HG03045 (cell line): ENCODE data around the gene ADAM22.

Source experiments
- ATAC-seq: cut with Tn5 transposase; IDR thresholded peaks from one replicate; pipeline ENCODE4 v1.9.1; 2021; ENCODE audit warnings: mild to moderate bottlenecking, moderate library complexity; ENCODE audit not compliant: unreplicated experiment

Gene ADAM22

DNA sequence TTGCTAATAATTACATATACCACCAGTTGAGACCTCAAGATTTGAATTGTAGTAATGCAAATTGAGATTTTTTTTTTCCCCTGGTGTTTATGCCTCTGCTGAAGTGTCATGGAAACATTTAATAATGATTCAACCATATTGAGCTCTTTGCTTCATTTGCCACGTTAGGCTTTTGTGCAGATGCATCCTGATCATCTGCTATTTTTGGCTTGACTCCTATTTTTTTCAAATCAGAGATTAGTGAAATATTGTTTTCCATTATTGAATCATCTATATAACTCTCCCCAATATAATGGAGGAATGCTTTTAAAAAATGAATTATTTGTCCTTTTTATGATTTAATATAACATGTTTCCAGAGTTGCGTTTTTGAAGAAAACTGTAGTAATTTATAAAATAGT is 170.7 kb downstream of the ADAM22 start:
- ATAC-seq: no peak

DNA sequence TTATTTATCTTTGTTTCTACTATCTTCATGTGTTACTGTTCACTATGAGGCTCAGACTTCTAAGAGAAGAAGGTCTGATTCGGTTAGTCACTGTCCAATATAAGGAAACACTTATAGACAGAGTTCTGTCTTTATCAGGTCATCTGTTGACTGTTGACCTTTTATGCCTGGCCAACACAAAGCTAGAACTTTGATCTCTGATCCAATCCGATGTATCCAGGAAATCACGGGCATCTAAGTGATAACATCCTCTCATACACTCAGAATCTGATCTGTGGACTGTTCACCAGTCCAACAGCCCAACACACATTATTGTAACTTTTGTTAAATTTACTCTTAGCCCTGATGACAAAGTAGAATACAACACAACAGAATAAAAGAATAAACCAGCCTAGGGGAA is 171.2 kb downstream of the ADAM22 start:
- no peak for ATAC-seq

DNA sequence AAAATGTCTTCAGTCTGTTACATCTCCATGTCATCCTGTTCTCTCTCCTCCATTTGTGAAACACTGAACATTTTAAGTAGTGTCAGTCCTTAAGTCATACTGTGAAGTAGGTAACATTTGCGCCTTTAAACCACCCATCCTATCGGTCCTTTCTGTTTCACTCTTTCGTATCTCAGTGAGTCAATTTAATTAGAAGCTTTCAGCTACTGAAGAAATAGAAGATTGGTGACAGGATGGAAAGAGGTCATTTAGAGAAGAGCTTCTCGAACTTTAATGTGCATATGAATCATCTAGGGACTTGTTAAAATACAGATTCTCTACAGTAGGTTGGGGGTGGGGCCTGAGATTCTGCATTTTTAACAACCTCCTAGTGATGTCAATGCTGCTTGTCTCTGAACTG is 172.4 kb downstream of the ADAM22 start:
- ATAC-seq: no peak

DNA sequence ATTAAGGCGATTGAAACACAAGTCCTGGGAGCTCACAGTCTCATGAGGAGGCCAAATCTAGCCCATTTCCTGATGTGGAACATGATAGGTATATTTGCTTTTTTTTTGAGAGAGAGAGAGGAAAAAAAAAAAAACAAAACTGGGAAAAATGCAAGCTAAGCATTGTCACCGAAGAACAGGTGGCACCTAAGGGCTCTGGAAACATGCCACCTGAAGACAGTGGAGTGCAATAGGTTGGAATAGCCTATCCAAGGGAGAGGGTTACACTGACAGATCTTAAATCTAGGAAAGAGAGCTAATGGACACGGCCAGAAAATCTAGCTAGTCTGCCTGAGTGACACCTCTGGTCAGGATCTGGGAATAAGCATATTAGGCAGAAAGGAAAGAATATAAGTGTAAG is 175.6 kb downstream of the ADAM22 start:
- no peak for ATAC-seq

DNA sequence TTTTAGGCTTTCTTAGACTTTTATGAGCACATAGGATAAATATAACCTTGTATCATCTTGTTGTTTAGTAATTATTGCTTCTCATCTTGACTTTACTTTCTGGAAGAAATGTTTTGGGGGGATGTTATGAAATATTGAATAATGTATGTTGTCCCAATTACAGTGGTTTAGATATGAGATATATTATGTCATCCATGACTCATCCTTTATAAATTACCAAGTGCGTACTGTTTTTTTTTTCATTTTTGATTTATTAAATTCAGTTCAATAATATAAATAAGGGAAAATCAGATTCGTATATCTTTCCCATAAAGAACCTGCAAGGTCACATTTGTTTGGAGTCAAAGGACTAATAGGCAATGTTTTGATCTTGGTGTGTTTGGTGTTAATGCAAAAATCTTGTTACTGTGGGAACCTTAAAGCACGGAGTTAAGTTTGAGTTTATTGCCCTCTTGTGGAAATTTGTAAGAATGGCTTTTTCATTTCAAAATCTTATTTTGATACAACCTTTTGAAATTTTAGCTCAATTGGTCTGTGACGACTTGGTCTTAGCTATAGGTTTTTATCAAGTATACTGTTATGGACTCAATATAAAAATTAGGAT is 177.2 kb downstream of the ADAM22 start:
- no peak for ATAC-seq

DNA sequence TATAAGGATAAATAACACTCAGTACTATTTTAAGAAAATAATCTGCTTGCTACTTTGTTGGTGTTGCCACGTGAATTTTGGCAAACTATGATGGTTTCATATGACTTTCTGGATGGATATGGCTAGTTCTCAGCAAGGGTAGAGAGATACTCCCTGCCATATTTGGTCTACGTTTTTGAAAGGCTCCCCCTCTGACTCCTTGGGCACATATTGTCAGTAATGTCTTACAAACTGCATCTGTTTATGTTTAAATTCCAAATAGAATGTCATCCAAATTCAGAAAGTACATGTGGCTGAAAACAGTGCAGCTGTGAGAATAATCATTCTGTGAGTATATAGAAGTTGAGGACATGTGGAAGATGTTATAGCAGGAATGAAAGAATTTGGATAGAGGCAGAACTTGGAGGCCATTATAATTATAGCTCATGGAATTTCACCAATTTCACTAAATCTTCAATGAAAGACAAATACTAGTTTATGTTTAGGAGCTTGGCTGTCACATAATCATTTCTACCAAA is 178.0 kb downstream of the ADAM22 start:
- no peak for ATAC-seq

DNA sequence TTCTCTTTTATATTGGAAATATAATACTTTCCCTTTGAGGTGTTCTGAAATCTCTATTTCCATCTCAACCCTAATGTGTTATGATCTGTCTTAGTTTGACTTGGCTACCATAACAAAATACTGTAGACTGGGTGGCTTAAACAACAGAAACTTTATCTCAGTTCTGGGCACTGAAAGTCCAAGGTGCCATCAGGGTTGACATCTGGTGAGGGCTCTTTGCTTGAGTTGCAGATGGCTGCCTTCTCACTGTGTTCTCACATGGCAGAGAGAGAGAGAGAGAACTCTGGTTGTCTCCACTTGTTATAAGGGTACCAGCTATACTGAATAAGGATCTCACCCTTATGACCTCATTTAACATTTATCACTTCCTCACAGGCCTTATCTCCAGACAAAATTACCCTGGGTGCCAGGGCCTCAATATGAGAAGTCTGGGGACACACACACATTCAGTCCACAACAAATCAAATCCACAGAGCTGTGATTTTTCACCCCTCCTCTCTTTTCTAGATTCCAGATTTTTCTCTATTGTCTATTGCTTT is 181.3 kb downstream of the ADAM22 start:
- ATAC-seq: no peak

DNA sequence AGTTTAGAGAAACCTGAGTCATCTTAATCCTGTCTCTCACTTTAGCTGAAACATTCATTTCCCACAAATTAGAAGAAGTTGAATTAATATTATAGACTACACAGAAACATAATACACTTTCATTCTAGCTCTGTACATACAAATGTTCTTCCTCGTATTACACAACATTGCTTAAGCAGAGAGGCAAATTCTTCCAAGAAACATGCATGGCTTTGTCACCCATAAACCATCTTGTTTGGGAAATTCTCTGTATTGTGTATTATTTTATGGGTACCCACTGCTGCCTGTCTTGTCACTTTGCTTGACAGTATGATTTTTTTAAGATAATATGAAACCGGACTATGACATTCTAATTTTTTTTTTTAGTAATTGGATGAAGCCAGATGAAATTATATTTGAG is 181.8 kb downstream of the ADAM22 start:
- no peak for ATAC-seq

DNA sequence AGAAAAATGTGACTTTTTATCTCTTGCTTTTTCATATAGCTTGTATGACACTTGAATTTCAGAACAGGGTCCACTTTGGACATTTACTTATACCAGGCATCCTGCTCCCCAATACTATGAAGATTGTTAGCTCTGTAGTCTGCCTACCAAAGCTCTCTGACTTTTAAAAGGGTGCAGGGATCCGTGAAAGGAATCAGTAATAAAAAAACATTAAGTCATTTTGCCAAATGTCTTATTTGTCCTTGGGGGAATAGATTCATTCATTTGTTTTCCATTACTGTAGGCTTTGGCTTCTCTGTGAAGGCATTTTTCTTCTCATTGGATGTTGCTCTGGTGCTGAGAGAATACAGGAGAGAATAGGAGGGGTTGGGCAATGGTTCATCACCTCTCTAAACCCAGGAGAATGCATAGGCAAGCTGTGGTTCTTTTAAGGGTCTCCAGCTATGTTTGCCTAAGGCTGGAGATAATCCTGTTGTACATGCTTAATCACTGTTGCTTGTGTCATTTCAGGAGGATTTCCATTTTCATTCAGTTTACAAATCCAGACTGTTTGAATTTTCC is 182.3 kb downstream of the ADAM22 start:
- ATAC-seq: no peak

DNA sequence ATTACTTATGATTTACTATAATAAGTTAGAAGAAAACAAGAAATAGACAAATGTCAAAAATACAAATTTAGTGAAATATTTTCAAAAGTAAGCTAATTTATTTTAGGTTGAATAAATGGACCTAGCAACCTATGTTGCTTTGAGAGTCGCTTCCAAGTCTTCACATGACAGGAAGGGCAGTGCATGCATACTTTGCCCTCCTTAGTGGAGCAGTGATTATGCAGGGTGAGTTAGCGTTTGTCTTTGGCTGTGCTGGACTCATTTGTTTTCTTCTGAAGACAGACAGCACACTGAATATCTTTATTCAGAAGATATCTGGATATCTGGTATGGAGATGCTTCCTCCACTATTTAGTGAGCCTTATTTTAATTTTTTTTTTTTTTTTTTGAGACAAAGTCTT is 183.3 kb downstream of the ADAM22 start:
- ATAC-seq: no peak

DNA sequence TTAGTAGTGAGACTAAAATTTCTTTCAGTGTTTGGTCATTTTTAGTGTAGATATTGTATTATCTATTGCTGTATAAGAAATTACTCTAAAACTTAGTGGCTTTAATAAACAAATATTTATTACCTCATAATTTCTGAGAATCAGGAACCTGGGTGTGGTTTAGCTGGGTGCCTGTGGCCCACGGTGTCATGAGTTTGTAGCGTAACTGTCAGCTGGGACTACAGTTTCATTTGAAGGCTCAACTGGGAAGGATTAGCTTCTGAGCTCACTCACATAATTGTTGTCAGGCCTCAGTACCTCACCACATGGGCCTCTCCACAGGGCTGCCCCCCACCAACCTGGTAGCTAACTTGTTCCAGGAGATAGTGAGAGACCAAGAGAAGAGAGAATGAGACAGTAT is 187.3 kb downstream of the ADAM22 start:
- no peak for ATAC-seq

DNA sequence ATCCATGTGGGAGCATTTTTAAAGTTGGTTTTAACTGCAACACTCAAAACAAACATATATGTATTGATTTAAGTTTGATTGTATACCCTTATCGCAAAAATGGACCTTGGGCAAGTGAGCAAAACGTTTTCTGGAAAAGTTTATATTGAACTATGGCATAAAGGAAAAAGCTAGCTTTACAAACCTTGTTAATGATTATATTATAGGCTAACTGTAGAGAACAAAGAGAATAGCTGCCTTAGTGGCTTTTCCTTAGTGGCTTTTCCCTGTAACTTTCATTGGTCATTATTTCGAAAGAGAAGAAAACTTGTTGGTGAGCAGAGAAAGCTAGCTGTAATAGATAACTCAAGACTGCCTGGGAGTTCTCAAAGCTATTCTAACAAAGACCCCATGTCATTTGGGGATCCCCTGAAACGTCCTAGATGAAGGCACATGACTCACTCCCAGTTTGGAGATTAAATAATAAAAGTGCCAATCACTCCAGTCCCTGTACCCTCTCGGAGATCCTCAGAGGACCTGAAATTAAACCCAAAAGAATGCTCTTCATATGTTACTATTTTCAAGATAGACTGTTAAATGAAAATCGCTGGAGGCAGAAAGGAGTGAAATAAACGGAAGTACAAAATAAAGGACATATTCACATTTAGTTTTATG is 193.7 kb downstream of the ADAM22 start:
- no peak for ATAC-seq

DNA sequence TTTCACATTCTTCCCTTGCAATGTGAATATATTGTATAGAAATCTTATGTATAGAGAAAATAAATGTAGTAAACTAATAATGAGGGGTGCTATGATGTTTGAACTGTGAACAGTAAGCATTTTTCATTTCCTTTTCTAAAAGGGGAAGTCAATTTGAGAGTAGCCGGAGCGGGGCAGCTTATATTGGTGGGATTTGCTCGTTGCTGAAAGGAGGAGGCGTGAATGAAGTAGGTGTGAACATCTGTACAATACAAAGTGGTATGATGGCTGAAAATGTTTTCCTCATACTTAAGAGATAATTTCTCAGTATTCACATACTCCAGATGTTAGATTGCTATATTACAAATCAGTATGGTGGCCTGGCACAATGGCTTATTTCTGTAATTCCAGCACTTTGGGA is 198.7 kb downstream of the ADAM22 start:
- ATAC-seq: no peak

DNA sequence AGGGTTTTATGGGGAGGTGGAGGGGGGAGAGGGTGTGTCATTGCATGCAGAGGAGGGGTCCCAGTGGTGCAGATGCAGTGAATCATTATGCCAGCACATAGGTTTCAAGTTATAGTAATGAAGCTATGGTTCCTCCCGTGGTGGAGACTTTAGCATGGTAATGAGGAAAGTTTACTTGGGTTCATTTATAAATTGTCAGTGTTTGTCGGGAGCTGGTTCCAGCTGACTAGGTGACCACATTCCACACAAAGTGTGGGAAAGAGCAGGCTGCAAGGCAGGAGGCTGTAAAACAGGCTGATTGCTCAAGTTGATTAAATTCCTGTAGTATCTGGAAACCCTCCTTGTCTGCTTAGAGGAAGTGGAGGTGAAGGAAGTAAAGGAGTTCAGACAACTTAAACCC is 206.9 kb downstream of the ADAM22 start:
- no peak for ATAC-seq

DNA sequence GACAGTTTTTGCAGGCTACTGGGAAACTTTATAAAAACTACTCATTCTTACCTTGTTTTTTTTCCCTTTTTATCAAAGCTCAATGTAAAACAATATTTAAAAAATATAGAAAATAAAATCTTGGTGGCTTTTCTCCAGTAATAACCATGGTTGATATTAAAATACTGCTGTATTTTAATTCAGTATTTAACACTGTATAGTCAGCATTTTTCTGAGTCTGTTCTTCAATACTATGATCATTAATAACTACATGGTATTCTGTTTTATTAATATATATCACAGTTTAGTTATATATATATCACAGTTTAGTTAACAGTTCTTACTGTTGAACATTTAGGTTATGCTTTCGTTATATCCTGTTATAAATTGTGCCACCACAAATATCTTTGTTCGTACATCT is 207.4 kb downstream of the ADAM22 start:
- no peak for ATAC-seq

DNA sequence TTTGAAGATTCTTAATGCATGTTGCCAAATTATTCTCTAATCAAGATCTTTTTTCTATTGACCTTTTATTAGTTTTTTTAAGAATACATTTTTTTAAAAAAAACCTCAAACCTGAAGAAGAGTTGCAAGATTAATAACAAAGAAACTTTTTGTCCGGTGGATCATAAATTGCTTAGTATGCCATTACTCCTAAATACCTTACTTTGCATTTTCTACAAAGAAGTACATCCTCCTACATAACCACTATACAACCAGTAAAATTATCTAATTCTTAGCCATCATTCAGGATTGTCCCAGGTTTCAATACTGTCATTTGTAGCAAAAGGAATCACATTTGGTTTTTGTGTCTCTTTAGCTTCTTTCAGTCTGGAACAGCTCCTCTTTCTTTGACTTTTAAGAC is 207.9 kb downstream of the ADAM22 start:
- no peak for ATAC-seq

DNA sequence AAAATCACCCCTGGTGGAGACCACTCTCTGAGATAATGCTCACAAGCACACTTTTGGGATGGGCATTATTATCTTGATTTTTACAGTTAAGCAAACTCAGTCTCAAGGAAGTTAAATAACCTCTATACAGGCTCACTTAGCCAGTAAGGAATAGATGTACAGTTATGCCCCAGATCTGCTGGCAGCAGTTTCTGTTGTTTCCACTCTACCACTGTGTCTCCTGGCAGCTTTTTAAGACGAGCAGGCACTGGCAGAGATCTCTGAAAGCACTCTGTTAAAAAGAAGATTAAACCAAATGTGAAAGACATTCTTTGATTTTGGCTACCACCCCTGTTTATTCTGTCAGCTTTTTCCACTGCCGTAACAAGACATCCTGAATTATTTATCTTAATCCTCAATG is 212.6 kb downstream of the ADAM22 start:
- ATAC-seq: no peak

DNA sequence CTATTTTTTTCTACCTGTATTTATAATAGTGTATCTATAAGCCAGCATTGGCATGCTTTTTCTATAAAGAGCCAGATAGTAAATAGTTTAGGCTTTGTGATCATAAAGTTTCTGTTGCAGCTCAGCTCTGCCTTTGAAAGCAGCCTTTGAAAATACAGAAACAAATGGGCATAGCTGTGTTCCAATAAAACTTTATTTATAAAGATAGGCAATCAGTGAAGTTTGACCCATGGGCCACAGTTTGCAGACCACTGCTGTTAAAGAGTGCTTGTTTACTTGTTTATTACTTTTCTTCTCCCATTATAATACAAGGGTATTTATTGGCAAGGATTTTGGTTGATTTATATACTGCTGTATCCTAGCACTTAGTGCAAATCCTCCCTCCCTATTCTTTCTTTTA is 213.3 kb downstream of the ADAM22 start:
- ATAC-seq: no peak

DNA sequence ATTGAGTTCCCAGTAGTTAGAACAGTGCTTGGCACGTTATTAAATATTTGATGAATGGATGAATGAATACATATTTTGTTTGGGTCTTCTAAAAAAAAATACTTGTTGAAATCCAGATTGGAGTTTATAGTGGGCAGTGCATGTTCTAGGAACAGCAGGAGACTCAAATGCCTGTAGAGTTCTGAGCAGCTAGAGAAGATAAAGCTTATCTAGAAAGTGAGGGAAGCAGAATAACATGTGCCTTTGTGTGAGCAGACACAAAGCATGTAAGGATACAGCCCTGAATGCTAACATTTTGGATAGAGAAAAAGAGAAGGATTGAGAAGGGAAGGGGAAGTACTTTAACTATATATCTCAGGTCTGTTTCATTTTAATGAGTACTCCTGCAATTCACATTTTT is 213.9 kb downstream of the ADAM22 start:
- no peak for ATAC-seq

DNA sequence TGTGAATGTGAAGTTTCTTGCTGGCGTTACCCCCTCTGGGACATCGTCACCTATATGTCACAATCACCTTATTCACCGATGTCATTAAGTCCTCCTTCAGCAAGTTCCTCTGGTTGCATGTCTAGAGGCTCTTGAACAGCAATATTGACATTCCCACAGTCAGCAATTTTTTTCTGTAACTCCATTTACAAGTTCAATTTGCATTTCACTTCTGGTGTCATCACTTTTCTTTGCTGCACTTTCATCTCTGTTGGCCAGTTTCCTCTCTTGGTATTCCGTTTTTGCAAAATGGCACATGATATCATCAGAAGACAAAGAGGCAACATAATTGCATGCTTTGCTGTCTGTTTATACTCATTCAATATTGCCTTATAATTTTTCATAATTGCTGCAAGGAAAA is 216.0 kb downstream of the ADAM22 start:
- no peak for ATAC-seq

DNA sequence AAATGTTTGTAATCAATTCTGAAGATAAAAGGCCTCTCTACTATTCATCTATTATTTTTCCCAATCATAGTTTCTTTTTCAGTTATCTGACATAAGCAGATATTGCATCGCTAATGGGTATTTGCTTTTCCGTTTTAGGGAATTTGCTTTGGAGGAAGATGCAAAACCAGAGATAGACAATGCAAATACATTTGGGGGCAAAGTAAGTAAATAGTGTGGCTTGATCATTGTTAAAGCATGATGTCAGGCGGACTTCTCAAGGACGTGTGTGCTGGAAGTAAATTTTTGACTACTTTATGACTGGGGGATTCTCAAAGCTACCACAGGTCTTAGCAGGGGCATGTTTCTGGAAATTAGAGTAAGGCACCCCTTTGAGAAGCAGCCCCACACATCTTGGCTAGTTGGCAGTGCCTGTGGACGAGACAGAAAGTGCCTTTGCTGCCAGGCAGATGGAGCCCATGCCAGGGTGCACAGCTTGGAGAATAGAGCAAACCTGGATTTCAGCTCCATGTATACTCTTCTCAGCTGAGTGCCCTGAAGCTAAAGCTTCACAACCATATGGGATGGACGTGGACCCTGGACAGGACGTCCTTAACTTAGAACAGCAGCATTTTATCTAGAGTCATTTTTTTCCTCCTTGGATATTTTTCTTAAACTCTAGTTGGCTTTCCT is 217.2 kb downstream of the ADAM22 start:
- ATAC-seq: no peak

DNA sequence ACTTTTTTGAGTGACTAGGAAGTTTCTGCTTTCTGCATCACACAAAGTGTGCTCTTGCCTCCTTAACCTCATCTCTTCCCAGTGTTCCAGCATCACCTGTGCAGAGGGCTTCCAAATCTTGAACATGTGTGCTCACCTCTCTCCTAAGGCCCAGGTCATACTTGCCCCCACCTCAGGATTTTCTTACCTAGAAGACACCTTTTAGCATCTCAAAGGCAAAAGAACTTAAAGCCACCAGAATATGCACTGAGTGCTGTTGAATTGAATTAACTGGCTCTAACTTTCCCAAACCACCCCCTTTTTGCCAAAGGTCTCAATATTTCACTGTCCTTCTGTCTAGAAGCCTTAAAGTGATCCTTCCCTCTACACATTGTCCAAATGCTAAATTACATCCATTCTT is 219.3 kb downstream of the ADAM22 start:
- no peak for ATAC-seq
